HepG2 (cell line): ENCODE measurements around the gene AFDN. TPM values are rescaled to one million over a fixed set of nuclear protein-coding genes. Genes with fewer than 3 reads are reported as not detected.
A peak's percentile ranks its signal among the peaks of the same experiment; 100 is the strongest.

ENCODE experiments used
- ATF4 ChIP-seq, 2 experiments: fragments of 450-650 bp in 1 of 2; sonication (generic) in 1 of 2; formaldehyde crosslinking; IDR thresholded peaks; 2 replicates each; pipeline versions ENCODE4 v1.5.0 to v1.8.0; 2020 to 2022; ENCODE audit warnings: mild to moderate bottlenecking in 1 of 2, missing genetic modification reagents in 1 of 2
- CBFB ChIP-seq: sonication (generic); formaldehyde crosslinking; IDR thresholded peaks from 2 replicates; pipeline ENCODE4 v1.4.0; 2020; ENCODE audit warnings: missing genetic modification reagents
- ELF1 ChIP-seq: sonication (generic); formaldehyde crosslinking; IDR thresholded peaks from 2 replicates; pipeline ENCODE4 v1.4.0; 2020; ENCODE audit warnings: missing genetic modification reagents
- FOXK2 ChIP-seq: fragments of 450-650 bp; IDR thresholded peaks from 2 replicates; pipeline ENCODE4 v1.6.1; 2016
- GATA4 ChIP-seq: sonication (generic); IDR thresholded peaks from 2 replicates; pipeline ENCODE4 v1.6.1; 2016; ENCODE audit warnings: antibody characterized with exemption, low read depth, borderline replicate concordance
- HES4 ChIP-seq: sonication (generic); formaldehyde crosslinking; IDR thresholded peaks from 2 replicates; pipeline ENCODE4 v1.9.0; 2021; ENCODE audit warnings: mild to moderate bottlenecking, missing genetic modification reagents, borderline replicate concordance
- MAF1 ChIP-seq: sonication (generic); formaldehyde crosslinking; IDR thresholded peaks from 2 replicates; pipeline ENCODE4 v1.5.0; 2020; ENCODE audit warnings: missing genetic modification reagents, borderline replicate concordance
- PCBP1 ChIP-seq: fragments of 200-400 bp; formaldehyde crosslinking; IDR thresholded peaks from 2 replicates; pipeline ENCODE4 v1.6.1; 2017; ENCODE audit warnings: mild to moderate bottlenecking, low read depth, low read length, borderline replicate concordance
- RBM22 ChIP-seq: fragments of 200-400 bp; formaldehyde crosslinking; optimal IDR thresholded peaks from 2 replicates; pipeline ENCODE3; 2017; ENCODE audit warnings: mild to moderate bottlenecking, low read length, moderate library complexity
- RFX1 ChIP-seq: fragments of 450-650 bp; IDR thresholded peaks from 2 replicates; pipeline ENCODE4 v1.6.1; 2017
- SCMH1 ChIP-seq: sonication (generic); formaldehyde crosslinking; IDR thresholded peaks from 2 replicates; pipeline ENCODE4 v1.9.0; 2021; ENCODE audit warnings: missing genetic modification reagents, mild to moderate bottlenecking, borderline replicate concordance
- SMARCC2 ChIP-seq: fragments of 450-650 bp; IDR thresholded peaks from 2 replicates; pipeline ENCODE4 v1.6.1; 2017; ENCODE audit warnings: antibody characterized with exemption, mild to moderate bottlenecking
- SNAPC2 ChIP-seq: sonication (generic); formaldehyde crosslinking; IDR thresholded peaks from 2 replicates; pipeline ENCODE4 v1.8.1; 2022; ENCODE audit warnings: mild to moderate bottlenecking, missing genetic modification reagents
- XRCC5 ChIP-seq: fragments of 200-400 bp; formaldehyde crosslinking; optimal IDR thresholded peaks from 2 replicates; pipeline ENCODE3; 2017; ENCODE audit warnings: mild to moderate bottlenecking, low read length
- ZBTB2 ChIP-seq: sonication (generic); formaldehyde crosslinking; IDR thresholded peaks from 2 replicates; pipeline ENCODE4 v1.8.0; 2022; ENCODE audit warnings: low read depth, missing genetic modification reagents
- ZBTB20 ChIP-seq: sonication (generic); formaldehyde crosslinking; IDR thresholded peaks from 2 replicates; pipeline ENCODE4 v1.8.1; 2023; ENCODE audit warnings: missing genetic modification reagents, low read depth, mild to moderate bottlenecking, borderline replicate concordance
- ZNF136 ChIP-seq: sonication (generic); formaldehyde crosslinking; IDR thresholded peaks from 2 replicates; pipeline ENCODE4 v1.8.1; 2022; ENCODE audit warnings: low read depth, mild to moderate bottlenecking, moderate library complexity, missing genetic modification reagents
- ZNF17 ChIP-seq: sonication (generic); formaldehyde crosslinking; IDR thresholded peaks from 2 replicates; pipeline ENCODE4 v1.5.0; 2020; ENCODE audit warnings: mild to moderate bottlenecking, missing genetic modification reagents
- ZNF501 ChIP-seq: sonication (generic); formaldehyde crosslinking; IDR thresholded peaks from 2 replicates; pipeline ENCODE4 v1.5.1; 2020; ENCODE audit warnings: mild to moderate bottlenecking, moderate library complexity, missing genetic modification reagents
- ZNF720 ChIP-seq: sonication (generic); formaldehyde crosslinking; IDR thresholded peaks from 2 replicates; pipeline ENCODE4 v1.4.0; 2020; ENCODE audit warnings: missing genetic modification reagents
- ZNF776 ChIP-seq: sonication (generic); formaldehyde crosslinking; IDR thresholded peaks from 2 replicates; pipeline ENCODE4 v1.4.0; 2020; ENCODE audit warnings: mild to moderate bottlenecking, missing genetic modification reagents
- ZSCAN5A ChIP-seq: sonication (generic); formaldehyde crosslinking; IDR thresholded peaks from 2 replicates; pipeline ENCODE4 v1.8.0; 2022; ENCODE audit warnings: mild to moderate bottlenecking, missing genetic modification reagents, borderline replicate concordance
- polyA plus RNA-seq, 8 experiments: library from polyadenylated mRNA; depleted of rRNA in 3 of 8; stranded (reverse) in 7 of 8; unstranded in 1 of 8; fragments of >200 nt; fragmentation: Illumina TruSeq in 4 of 8; extraction: Trizol in 4 of 8; gene quantifications; 2 replicates each; pipeline versions ENCODE4 v1.2.1 to v1.2.3, GENCODE V29; 2011 to 2016; ENCODE audit warnings: low read depth in 4 of 8, missing spikeins in 1 of 8, mixed read lengths in 1 of 8; ENCODE audit not compliant: insufficient read depth in 1 of 8
- total RNA-seq, 5 experiments: library from RNA; depleted of rRNA; stranded (reverse); fragments of >200 nt; fragmentation: Illumina TruSeq; extraction: Trizol; gene quantifications; 2 replicates each; pipeline ENCODE4 v1.2.3, GENCODE V29; 2016; ENCODE audit warnings: low read depth in 1 of 5
- TF ChIP-seq, protein P1 (sequence below): IDR thresholded peaks from 2 replicates; pipeline ENCODE4 v1.6.1; 2016; ENCODE audit warnings: missing compliant biosample characterization, missing genetic modification reagents, borderline replicate concordance
- TF ChIP-seq, protein P2 (sequence below): sonication (generic); formaldehyde crosslinking; IDR thresholded peaks from 2 replicates; pipeline ENCODE4 v1.8.0; 2022; ENCODE audit warnings: missing genetic modification reagents, low read depth, mild to moderate bottlenecking, borderline replicate concordance
- TF ChIP-seq, protein P3 (sequence below): sonication (generic); formaldehyde crosslinking; IDR thresholded peaks from 2 replicates; pipeline ENCODE4 v1.4.0; 2020; ENCODE audit warnings: mild to moderate bottlenecking, missing genetic modification reagents

The AFDN gene
- total and polyA plus RNA-seq, 2 of the 13 experiments (the other 11 are each of a cell fraction or from before 2014, with no cell fraction given), result 136 to 151 TPM

DNA sequence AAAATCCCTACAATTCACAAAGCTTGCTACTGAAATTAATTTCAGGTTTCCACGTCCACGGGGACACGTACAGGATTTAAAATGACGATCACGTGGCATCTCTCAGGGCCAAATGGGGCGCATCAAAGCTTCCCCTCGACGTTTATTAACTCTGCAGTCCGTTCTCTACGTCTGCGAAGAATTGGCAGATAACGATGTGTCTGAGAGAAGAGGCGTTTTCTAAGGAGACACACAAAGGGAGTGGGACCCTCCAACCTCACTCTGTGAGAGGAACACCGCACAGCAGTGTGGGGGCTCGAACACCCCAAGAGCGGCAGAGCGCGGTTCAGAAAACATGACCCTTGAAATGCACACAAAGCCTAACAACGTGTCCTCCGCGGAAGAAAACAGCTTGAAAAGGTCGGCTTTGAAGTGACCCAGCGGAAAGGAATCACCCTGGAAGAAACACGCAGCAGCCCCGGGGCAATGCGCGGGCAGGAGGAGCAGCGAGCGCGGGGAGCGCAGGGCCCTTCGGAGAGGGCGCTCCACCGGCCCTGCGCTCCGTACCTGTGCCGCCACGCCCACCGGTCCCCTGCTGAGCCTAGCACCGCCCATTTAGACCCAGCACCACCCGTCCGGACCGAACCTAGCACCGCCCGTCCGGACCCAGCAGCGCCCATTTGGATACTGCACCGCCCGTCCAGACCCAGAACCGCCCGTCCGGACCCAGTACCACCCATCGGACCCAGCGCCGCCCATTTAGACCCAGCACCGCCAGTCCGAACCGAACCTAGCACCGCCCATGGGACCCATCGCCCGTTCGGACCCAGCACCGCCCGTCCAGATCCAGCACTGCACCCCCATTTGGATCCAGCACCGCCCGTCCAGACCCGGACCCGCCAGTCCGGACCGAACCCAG is 1.1 kb upstream of the AFDN start (continued):
- no peak; the same call in 1 of the 2 replicates for TF ChIP-seq ZBTB20 (CRISPR knock-in tag)
- TF ChIP-seq ZNF776, result no peak; the same call in 1 of the 2 replicates
- TF ChIP-seq ZSCAN5A, result 0 out of 2 replicates have a peak, but pooled peaks have one; percentile 71
- TF ChIP-seq PCBP1, result no peak
- TF ChIP-seq SMARCC2, result no peak
- no peak for TF ChIP-seq CBFB
- no peak for TF ChIP-seq FOXK2
- no peak for TF ChIP-seq MAF1 (CRISPR knock-in tag)
- TF ChIP-seq SCMH1 (CRISPR knock-in tag), result no peak
- TF ChIP-seq ZNF136 (CRISPR knock-in tag), result no peak
- no peak for TF ChIP-seq ZNF17 (CRISPR knock-in tag)
- TF ChIP-seq ATF4 (CRISPR knock-in tag; IDR thresholded peaks at IDR 0.05), result no peak
- TF ChIP-seq RFX1, result no peak
- 0 out of 2 replicates have a peak, but pooled peaks have one; percentile 39 for TF ChIP-seq SNAPC2 (CRISPR knock-in tag)
- TF ChIP-seq ELF1 (CRISPR knock-in tag), result no peak
- TF ChIP-seq, protein P1, sequence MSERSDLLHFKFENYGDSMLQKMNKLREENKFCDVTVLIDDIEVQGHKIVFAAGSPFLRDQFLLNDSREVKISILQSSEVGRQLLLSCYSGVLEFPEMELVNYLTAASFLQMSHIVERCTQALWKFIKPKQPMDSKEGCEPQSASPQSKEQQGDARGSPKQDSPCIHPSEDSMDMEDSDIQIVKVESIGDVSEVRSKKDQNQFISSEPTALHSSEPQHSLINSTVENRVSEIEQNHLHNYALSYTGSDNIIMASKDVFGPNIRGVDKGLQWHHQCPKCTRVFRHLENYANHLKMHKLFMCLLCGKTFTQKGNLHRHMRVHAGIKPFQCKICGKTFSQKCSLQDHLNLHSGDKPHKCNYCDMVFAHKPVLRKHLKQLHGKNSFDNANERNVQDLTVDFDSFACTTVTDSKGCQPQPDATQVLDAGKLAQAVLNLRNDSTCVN (CRISPR knock-in tag), result no peak; the same call in 1 of the 2 replicates
- no peak for TF ChIP-seq RBM22
- no peak for TF ChIP-seq XRCC5
- TF ChIP-seq, protein P2, sequence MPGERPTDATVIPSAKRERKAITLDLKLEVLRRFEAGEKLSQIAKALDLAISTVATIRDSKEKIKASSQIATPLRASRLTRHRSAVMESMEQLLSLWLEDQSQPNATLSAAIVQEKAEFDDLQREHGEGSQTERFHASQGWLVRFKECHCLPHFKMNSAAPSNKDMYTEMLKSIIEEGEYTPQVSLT (CRISPR knock-in tag), result no peak
- no peak for TF ChIP-seq GATA4
- TF ChIP-seq ZNF501 (CRISPR knock-in tag), result peak; percentile 79
- no peak for TF ChIP-seq HES4 (CRISPR knock-in tag)
- no peak for TF ChIP-seq ZNF720 (CRISPR knock-in tag)
- no peak for TF ChIP-seq ZBTB2
- TF ChIP-seq, protein P3, sequence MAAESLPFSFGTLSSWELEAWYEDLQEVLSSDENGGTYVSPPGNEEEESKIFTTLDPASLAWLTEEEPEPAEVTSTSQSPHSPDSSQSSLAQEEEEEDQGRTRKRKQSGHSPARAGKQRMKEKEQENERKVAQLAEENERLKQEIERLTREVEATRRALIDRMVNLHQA (CRISPR knock-in tag), result no peak
